Retina (tissue), 1 donor: Measurements from ENCODE around the gene RIPK4.
"Not testable (repeated sequence)": the region's sequence is repeated elsewhere in the genome, so short reads cannot be mapped to it uniquely, and the experiment has no call there.

Source experiments
- DNase-seq: peaks from one replicate; pipeline ENCODE4 v3.0.0-alpha.2; 2016

RIPK4 gene

DNA sequence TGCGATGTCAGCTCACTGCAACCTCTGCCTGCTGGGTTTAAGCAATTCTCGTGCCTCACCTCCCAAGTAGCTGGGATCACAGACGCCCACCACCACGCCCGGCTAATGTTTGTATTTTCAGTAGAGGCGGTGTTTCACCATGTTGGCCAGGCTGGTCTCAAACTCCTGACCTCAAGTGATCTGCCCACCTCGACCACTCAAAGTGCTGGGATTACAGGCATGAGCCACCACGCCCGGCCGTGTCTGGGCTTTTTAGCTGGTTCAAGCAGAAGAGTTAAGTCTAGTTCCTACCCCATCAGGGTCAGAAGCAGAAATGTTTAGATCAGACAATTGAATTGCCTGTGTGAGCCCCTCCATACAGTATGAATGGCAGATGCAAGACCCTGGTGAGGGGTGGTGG is 27.7 kb upstream of the RIPK4 start:
- DNase-seq, result no peak

- DNase-seq, result no peak
Observed at GRCh38 chr21:41792711-41793110, 25.9 kb upstream of the RIPK4 start.

GRCh38 chr21:41786509-41786987 is 19.7 kb upstream of the RIPK4 start:
- no peak for DNase-seq

- not testable (repeated sequence) for DNase-seq
Observed at GRCh38 chr21:41785262-41785661, 18.4 kb upstream of the RIPK4 start.

DNA sequence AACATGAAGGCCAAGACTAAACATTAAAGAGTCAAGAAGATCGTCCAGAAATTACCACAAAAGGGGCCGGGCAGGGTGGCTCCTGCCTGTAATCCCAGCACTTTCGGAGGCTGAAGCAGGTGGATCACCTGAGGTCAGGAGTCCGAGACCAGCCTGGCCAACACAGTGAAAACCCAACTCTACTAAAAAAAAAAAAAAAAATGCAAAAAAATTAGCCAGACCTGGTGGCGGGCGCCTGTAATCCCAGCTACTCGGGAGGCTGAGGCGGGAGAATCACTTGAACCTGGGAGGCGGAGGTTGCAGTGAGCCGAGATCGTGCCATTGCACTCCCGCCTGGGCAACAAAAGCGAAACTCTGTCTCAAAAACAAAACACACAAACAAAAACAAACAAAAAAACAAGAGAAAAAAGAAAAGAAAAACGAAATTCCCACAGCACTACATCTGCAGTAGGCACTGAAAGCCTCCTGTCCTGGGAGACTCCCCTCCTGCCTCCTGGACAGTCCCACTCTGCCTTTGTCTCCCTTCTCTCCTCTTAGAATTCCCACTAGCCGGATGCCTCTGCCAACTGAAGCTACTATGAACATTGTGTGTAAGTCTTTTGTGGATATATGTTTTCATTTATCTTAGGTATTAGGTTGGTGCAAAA is 17.7 kb upstream of the RIPK4 start:
- no peak for DNase-seq

DNA sequence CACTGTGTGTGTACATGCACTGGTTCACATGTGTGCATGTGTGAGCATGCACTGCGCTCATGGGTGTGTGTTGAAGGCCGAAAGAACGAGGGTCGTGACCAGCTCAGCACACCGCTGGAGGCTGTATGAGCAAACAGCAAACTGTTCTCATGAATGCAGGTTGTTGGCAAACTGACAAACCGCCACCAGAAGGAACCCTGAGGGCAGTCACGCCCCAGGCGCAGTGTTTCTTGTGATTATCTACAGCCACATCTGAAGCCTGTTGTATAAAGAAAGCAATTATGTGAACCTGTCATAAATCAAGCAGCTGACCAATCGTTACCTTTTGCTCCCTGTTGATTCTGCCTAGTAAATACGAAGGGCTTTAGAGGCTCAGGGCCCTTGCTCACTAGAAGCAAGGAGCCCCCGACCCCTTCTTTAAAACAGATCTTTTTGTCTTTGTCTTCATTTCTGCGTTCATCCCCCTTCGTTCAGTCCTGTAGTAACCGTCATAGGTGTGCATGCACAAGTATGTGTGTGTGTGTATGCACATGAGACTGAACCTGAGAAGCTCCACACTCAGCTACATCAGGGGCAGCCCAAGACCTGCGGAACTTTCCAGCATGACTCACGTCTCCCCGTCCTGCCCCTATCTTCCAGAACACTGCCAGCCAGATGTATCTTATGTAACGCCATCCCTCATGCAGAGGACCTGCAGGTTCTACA is 16.8 kb upstream of the RIPK4 start:
- DNase-seq, result no peak

DNA sequence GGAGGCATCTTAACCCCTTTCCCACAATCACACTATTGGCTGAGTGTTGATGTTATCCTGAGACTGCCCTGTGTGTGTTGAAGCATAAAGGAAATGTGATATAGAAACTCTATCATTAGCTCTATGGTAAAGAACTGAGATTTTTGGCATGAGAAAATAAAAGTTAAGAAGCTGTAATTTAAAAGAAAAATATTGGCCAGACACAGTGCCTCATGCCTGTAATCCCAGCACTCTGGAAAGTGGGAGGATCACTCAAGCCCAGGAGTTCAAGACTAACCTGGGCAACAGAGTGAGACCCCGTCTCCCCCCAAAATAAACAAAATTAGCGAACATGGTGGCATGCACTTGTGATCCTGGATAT is 14.2 kb upstream of the RIPK4 start:
- no peak for DNase-seq

DNA sequence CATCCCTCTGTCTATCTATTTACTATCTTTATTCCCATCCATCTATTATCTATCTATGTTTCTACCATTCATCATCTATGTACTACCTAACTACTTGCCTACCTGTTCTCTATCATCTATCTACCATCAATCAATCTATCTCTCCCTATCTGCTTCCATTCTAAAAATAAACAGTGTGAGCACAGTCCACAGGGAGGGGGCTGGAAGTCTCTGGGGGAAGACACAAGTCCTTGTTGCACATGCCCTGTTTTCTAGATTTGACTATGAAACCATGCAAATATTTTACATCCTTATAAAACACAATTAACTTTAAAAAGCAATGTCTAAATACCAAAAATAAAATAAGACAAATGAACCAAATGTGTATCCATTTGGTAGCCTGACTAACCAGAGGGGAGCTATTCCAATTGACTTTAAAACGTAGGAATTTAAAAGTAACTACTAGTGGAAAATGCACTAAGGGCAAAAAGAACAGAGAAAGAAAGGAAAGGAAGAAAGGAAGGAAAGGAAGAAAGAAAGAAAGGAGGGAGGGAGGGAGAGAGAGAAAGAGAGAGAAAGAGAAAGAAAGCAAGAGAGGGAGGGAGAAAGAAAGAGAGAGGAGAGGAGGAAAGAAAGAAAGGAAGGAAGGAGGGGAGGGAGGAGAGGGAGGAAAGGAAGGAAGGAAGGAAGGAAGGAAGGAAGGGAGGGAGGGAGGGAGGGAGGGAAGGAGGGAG is 13.6 kb upstream of the RIPK4 start:
- no peak for DNase-seq

GRCh38 chr21:41779659-41780058 is 12.8 kb upstream of the RIPK4 start:
- no peak for DNase-seq

- DNase-seq, result no peak
Observed at GRCh38 chr21:41778930-41779600, 12.2 kb upstream of the RIPK4 start.

DNA sequence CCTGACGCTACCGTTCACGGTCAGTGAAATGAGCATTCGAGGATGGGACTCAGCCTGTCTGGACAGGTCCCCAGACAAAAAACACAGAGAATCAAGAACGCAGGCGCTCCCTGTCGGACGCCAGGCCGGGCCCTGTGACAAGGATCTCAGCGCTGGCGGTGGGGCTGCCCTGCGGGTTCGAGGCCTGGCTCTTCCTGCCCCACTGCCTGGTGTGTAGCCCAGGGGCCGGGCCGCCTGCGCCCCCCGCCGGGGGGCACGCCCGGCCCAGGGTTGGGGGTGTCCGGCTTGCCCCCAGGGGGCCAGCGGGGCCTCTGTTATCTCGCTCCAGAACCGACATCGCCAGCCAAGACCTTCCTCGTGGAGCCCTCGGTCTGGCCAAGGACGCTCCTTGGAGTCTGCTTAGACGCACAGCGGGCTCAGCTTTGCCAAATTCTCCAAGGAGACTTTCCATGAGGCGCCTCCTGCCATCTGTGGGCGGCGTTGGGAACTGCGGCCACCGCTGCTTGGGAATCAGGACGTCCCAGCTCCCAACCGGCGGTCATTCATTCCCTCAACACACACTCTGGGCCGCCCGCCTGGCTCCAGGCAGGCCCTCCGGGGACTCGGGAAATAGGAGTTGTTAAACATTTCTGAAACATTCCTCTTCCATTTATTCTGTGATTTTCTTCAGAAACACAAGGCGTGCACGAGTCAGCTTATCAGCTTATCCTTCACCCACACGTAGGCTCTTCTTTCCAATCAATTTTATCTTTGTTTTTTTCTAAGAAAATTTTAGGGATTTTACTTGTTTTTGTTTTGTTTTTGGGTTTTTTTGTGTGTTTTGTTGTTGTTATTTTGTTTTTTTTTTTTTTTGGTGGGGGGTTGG is 11.3 kb upstream of the RIPK4 start:
- DNase-seq, result peak; percentile 89

- no peak for DNase-seq
Observed at GRCh38 chr21:41776778-41777177, 9.9 kb upstream of the RIPK4 start.

DNA sequence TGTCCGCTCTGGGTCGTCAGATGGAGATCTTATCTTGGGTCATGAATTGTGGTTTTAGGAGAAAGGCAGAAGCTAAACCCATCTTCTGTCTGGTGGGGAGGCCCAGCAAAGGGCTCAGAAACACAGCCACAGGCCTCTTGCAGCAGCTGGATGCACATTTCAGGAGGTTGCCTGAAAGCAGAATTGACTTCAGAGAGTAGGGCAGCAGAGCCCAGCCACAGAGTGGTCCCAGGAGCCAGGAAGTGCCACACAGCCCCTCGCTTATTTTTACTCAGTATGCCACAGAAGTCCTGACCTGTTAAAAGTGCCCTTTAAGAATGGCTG is 8.3 kb upstream of the RIPK4 start:
- no peak for DNase-seq

GRCh38 chr21:41774467-41775148 is 7.8 kb upstream of the RIPK4 start:
- no peak for DNase-seq

DNA sequence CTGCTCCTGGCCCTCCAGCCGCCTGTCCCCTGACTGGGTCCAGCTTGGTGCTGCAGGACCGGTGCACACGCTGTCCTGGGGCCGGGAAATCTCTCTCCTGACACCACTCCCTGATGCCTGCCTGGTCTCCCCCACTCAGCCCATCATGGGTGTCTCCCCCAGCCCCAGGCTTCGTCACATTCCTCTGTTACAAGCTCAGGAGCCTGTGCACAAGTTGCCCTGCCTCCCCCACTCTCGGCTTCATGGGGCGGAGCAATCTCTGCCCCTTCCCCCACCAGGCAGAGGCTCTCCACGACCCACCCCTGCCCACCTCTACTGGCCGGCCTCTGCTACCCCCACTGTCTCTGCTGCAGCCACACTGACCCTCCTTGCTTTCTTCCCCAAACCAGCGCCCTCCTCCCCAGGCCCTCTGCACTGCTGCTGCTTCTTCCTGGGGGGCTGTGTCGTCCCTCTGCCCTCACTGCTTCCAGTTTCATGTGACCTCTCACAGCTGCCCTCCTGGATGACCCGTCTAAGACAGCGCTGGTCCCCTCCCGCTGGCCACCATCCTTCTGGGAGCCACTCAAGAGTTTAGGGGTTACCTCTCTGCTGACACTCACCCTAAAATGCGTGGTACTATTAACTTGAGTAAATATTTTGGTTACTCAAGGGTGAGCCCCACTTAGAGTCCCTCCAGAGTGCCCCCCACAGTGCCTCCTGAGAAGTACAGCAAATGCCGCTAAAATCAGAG is 5.7 kb upstream of the RIPK4 start:
- no peak for DNase-seq

- DNase-seq, result no peak
Observed at GRCh38 chr21:41771625-41771945, 4.7 kb upstream of the RIPK4 start.

DNA sequence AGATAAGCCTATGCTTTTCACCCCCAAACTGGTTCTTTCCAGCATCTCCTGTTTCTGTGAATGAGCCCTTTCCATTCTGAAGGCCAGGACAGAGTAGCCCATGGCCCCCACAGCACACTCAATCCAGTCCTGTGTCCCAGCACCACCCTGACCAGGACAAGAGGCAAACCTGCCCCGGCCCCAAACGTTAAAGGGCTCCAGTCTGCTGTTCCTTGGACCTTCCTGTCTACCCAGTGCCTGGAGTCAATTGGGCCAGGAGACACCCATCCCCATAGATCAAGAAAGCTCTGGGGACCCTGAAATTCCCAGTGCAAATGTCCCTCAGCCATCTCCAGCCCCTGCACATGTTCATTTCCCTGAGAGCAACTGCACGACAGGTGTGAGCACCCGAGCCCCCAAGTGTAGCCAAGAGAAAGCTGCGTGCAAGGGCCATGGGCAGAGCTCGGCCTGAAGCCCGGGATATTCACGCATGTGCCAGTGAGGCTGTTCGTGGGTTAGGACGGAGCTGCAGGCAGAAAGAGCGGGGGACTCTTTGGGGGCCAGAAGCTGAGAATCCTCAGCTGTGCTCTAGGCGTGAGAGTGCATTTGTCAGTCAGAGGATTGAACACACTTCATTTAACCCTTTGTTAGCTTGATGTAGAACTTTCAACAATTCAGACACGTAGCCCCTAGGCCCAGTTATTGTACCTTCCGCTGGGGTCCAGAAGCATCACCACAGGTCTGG is 4.2 kb upstream of the RIPK4 start:
- peak; percentile 27 for DNase-seq

DNA sequence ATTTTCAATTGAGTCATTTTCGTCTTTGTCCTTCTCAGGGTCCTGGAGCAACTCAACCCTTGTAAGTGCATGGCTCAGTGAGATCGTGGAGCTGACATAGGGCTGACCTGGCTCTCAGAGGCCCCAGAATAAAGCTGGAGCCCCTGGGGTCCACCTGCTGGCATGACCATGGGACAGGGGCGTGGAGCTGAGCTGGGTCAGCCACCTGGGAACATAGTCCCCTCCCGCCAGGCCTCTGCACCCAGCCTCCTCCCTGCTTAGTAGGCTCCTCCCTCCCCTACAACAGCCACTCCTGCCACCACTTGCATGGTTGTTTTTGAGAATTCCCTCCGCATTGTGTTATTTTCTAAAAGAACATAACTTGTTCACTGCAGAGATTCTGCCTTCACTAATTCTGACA is 3.1 kb upstream of the RIPK4 start:
- no peak for DNase-seq

- peak; percentile 28 for DNase-seq
Observed at GRCh38 chr21:41769521-41769920, 2.7 kb upstream of the RIPK4 start.

DNA sequence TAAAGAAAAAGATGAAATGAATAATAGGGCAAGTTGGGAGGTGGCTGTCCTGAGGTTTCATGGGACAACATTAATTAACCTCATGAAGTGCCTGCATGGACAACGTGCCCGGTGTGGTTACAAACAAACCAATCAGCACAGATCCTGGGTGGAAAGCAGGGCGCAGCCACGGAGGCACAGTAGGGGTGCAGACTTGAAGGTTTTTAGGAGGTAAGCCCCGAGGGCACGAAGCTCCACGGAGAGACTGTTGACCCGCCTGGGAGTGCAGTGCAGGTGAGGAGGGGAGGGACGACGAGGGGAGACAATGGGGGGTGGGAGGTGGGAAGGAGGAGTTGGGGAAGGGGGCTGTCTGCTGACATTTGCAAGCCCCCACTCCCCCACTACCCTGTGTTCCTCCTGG is 2.3 kb upstream of the RIPK4 start:
- DNase-seq, result no peak
